ENCODE data around the gene ZNF280A. TPM values are rescaled to one million over a fixed set of nuclear protein-coding genes. Genes with fewer than 3 reads are reported as not detected.

ZNF280A gene
- total RNA-seq, 1 experiment from 2014 or later: 0.81 TPM

DNA sequence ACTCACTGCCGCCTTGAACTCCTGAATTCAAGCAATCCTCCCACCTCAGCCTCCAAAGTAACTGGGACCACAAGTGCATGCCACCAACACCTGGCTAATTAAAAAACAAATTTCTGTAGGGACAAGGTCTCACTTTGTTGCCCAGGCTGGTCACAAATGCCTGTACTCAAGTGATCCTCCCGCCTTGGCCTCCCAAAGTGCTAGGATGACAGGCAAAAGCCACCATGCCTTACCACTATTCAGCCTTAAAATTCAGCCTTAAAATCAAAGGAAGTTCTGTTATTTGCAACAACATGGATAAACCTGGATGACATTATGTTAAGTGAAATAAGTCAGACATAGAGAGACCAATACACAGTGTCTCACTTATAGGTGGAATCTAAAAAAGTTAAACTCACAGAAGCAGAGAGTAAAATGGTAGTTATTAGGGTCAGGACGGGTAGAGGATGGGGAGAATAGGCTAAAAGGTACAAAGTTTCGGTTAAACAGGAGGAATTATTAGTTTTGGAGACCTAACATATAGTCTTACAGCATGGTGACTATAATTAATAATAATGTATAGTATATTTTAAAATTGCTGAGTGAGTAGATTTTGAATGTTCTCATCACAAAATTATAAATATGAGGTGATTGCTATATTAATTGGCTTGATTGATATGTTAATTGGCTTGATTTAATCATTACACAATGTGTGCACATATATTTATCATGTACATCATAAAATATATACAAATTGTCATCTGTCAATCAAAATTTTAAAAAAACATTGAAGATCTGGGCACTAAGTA, 6.2 kb upstream of the ZNF280A start:
- ChIA-PET POLR2A (no interaction called here), RAD21 (ENCODE audit: low non-redundant PET in 1 of 2, low total read pairs in 2 of 2, uncharacterized antibody in 2 of 2, unreplicated experiment in 2 of 2) (no interaction called here), CTCF (no interaction called here)
- H3K9ac ChIP-seq (ENCODE audit: low read length): no peak overlapping the region
- H3K9me2 ChIP-seq (ENCODE audit: insufficient read depth): no peaks in the 10 kb centered on the region
- H3K79me2 ChIP-seq (ENCODE audit: insufficient read depth, low read length): no peaks in the 10 kb centered on the region
- no peaks in the 10 kb centered on the region for H3K36me3 ChIP-seq (ENCODE audit: control insufficient read depth in 1 of 2, insufficient read depth in 2 of 2, low read length in 2 of 2)
- no peaks in the 10 kb centered on the region for H3K27me3 ChIP-seq (ENCODE audit: insufficient read depth, low read length)
- H3K4me1 ChIP-seq (ENCODE audit: control insufficient read depth in 1 of 2, insufficient read depth in 2 of 2, low read length in 2 of 2): no peaks in the 10 kb centered on the region
- ATAC-seq (no peak), DNase-seq (ENCODE audit: low read depth, low spot score) (no peak)
- H3K9me3 ChIP-seq (ENCODE audit: control insufficient read depth in 1 of 2, insufficient read depth in 1 of 2, low read depth in 1 of 2, low read length in 2 of 2): no peaks in the 10 kb centered on the region
- TF ChIP-seq ZNF274 (IDR thresholded peaks at IDR 0.05; ENCODE audit: low read depth, low read length): no peak
- no peak for TF ChIP-seq POLR2A (IDR thresholded peaks at IDR 0.05; ENCODE audit: borderline replicate concordance, extremely low read depth, insufficient read depth, insufficient read length)
- TF ChIP-seq EZH2 (IDR thresholded peaks at IDR 0.05): no peak
- TF ChIP-seq EZH2phosphoT487 (IDR thresholded peaks at IDR 0.05; ENCODE audit: borderline replicate concordance): no peak
- TF ChIP-seq ZFX (IDR thresholded peaks at IDR 0.05): no peak
- TF ChIP-seq FOSL1 (IDR thresholded peaks at IDR 0.05; ENCODE audit: low read depth): no peak
- TF ChIP-seq SIN3A (IDR thresholded peaks at IDR 0.05; ENCODE audit: low read depth): no peak
- TF ChIP-seq, protein P1, sequence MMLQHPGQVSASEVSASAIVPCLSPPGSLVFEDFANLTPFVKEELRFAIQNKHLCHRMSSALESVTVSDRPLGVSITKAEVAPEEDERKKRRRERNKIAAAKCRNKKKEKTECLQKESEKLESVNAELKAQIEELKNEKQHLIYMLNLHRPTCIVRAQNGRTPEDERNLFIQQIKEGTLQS (IDR thresholded peaks at IDR 0.05): no peak
- no peak for TF ChIP-seq JUND (IDR thresholded peaks at IDR 0.05)
- no peak for TF ChIP-seq YY1 (IDR thresholded peaks at IDR 0.05; ENCODE audit: extremely low read depth, insufficient replicate concordance, low read depth, low read length)
- no peak for TF ChIP-seq ELF1 (IDR thresholded peaks at IDR 0.05; ENCODE audit: borderline replicate concordance, low read depth)
- no peak for TF ChIP-seq EGR1 (IDR thresholded peaks at IDR 0.05; ENCODE audit: low read depth)
- TF ChIP-seq, protein P2, sequence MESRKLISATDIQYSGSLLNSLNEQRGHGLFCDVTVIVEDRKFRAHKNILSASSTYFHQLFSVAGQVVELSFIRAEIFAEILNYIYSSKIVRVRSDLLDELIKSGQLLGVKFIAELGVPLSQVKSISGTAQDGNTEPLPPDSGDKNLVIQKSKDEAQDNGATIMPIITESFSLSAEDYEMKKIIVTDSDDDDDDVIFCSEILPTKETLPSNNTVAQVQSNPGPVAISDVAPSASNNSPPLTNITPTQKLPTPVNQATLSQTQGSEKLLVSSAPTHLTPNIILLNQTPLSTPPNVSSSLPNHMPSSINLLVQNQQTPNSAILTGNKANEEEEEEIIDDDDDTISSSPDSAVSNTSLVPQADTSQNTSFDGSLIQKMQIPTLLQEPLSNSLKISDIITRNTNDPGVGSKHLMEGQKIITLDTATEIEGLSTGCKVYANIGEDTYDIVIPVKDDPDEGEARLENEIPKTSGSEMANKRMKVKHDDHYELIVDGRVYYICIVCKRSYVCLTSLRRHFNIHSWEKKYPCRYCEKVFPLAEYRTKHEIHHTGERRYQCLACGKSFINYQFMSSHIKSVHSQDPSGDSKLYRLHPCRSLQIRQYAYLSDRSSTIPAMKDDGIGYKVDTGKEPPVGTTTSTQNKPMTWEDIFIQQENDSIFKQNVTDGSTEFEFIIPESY (IDR thresholded peaks at IDR 0.05; ENCODE audit: extremely low read depth, insufficient replicate concordance, low read length): no peak
- TF ChIP-seq, protein P3, sequence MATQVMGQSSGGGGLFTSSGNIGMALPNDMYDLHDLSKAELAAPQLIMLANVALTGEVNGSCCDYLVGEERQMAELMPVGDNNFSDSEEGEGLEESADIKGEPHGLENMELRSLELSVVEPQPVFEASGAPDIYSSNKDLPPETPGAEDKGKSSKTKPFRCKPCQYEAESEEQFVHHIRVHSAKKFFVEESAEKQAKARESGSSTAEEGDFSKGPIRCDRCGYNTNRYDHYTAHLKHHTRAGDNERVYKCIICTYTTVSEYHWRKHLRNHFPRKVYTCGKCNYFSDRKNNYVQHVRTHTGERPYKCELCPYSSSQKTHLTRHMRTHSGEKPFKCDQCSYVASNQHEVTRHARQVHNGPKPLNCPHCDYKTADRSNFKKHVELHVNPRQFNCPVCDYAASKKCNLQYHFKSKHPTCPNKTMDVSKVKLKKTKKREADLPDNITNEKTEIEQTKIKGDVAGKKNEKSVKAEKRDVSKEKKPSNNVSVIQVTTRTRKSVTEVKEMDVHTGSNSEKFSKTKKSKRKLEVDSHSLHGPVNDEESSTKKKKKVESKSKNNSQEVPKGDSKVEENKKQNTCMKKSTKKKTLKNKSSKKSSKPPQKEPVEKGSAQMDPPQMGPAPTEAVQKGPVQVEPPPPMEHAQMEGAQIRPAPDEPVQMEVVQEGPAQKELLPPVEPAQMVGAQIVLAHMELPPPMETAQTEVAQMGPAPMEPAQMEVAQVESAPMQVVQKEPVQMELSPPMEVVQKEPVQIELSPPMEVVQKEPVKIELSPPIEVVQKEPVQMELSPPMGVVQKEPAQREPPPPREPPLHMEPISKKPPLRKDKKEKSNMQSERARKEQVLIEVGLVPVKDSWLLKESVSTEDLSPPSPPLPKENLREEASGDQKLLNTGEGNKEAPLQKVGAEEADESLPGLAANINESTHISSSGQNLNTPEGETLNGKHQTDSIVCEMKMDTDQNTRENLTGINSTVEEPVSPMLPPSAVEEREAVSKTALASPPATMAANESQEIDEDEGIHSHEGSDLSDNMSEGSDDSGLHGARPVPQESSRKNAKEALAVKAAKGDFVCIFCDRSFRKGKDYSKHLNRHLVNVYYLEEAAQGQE (IDR thresholded peaks at IDR 0.05; ENCODE audit: low read depth): no peak
- TF ChIP-seq POLR2AphosphoS5 (IDR thresholded peaks at IDR 0.05; ENCODE audit: low read depth, low read length): no peak
- no peak for TF ChIP-seq CBX3 (IDR thresholded peaks at IDR 0.05; ENCODE audit: low read depth)
- no peak for TF ChIP-seq CEBPB (IDR thresholded peaks at IDR 0.05; ENCODE audit: low read depth)
- no peak for TF ChIP-seq TCF7L2 (IDR thresholded peaks at IDR 0.05; ENCODE audit: borderline replicate concordance, extremely low read depth, insufficient read depth, insufficient read length)
- TF ChIP-seq, protein P4, sequence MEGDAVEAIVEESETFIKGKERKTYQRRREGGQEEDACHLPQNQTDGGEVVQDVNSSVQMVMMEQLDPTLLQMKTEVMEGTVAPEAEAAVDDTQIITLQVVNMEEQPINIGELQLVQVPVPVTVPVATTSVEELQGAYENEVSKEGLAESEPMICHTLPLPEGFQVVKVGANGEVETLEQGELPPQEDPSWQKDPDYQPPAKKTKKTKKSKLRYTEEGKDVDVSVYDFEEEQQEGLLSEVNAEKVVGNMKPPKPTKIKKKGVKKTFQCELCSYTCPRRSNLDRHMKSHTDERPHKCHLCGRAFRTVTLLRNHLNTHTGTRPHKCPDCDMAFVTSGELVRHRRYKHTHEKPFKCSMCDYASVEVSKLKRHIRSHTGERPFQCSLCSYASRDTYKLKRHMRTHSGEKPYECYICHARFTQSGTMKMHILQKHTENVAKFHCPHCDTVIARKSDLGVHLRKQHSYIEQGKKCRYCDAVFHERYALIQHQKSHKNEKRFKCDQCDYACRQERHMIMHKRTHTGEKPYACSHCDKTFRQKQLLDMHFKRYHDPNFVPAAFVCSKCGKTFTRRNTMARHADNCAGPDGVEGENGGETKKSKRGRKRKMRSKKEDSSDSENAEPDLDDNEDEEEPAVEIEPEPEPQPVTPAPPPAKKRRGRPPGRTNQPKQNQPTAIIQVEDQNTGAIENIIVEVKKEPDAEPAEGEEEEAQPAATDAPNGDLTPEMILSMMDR (IDR thresholded peaks at IDR 0.05 in 2 of 3, conservative IDR thresholded peaks at IDR 0.05 in 1 of 3; ENCODE audit: borderline replicate concordance in 1 of 3, insufficient read depth in 1 of 3, low read depth in 2 of 3, low read length in 2 of 3): no peak
- TF ChIP-seq RAD21 (IDR thresholded peaks at IDR 0.05; ENCODE audit: low read depth): no peak
- no peak overlapping the region for H2AFZ ChIP-seq (ENCODE audit: low read depth, low read length, poor library complexity, severe bottlenecking)
- no peaks in the 10 kb centered on the region for H4K20me1 ChIP-seq (ENCODE audit: insufficient read depth)
- no peak overlapping the region for H3K4me2 ChIP-seq (ENCODE audit: low read length)
- intact Hi-C loops (cut with micrococcal nuclease): no loop called here
- BruUV-seq (replicated peaks): no TSS peak
- no peak overlapping the region for H3K4me3 ChIP-seq (replicated peaks in 1 of 2; ENCODE audit: low read depth in 1 of 2, low read length in 2 of 2)
- H3K27ac ChIP-seq (ENCODE audit: low read depth, low read length): no peak overlapping the region
